GM18508 (cell line): ENCODE data around the gene HELZ2.
"Not testable (repeated sequence)": the region's sequence is repeated elsewhere in the genome, so short reads cannot be mapped to it uniquely, and the experiment has no call there.

Experiments used
- ATAC-seq: cut with Tn5 transposase; IDR thresholded peaks from one replicate; pipeline ENCODE4 v1.9.1; 2021; ENCODE audit warnings: moderate number of reproducible peaks; ENCODE audit not compliant: insufficient read depth, unreplicated experiment

HELZ2 gene

DNA sequence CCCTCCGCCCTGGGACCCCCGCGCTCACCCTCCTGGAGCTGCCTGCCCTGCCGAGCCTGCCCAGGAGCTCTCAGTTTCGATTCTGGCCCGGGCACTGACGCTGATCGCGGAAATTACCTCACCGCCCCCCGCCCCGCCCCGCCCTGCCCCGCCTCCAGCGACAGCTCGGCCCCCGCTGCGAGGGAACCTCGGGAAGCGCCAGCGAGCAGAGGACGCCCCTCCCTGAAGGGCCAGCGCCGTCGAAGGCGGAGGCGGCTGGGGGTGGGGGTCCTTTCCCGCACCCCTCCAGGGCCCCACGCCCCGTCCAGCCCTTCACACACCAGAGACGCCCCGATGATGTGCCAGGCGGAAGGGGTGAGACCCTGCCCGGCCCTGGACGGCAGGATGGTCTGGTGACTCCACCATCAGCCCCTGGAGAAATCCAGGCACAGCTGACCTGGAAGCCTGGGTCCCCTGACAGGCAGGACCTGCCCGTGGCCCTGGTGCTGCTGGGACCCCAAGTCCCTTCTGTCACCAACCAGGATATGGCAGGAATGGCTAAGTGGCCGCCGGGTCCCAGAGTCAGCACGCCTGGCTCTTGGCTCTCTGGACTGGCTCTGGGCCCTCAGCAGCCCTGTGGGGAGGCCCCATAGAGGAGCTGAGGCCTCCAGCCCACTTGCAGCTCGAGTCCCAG lies at the start of gene HELZ2:
TSS of gene HELZ2 (minus strand) at position 84 of the 673 bp plus-strand sequence. CDS start 1,854 bp downstream, outside the sequence.
- ATAC-seq = no peak

GRCh38 chr20:63622732-63623131 lies 48.7 kb upstream of the HELZ2 start:
- ATAC-seq = no peak

GRCh38 chr20:63622096-63622495 lies 48.1 kb upstream of the HELZ2 start:
- no peak for ATAC-seq

DNA sequence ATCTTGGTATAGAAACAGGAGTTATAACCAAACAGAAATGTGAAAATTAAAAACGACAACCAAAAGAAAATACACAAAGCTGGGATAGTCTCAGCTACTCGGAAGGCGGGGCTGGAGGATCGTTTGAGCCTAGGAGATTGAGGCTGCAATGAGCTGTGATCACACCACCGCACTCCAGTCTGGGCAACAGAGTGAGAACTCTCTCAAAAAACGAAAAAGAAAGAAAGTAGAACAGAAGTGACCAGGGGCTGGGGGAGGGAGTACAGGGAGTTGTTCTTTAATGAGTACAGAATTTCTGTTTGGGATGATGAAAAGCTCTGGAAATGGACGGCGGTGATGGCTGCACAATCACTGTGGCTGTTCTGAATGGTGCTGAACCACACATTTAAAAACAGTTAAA lies 47.0 kb upstream of the HELZ2 start:
- ATAC-seq = no peak

GRCh38 chr20:63619505-63619904 lies 45.5 kb upstream of the HELZ2 start:
- ATAC-seq = no peak

GRCh38 chr20:63619086-63619485 lies 45.0 kb upstream of the HELZ2 start:
- ATAC-seq = no peak

DNA sequence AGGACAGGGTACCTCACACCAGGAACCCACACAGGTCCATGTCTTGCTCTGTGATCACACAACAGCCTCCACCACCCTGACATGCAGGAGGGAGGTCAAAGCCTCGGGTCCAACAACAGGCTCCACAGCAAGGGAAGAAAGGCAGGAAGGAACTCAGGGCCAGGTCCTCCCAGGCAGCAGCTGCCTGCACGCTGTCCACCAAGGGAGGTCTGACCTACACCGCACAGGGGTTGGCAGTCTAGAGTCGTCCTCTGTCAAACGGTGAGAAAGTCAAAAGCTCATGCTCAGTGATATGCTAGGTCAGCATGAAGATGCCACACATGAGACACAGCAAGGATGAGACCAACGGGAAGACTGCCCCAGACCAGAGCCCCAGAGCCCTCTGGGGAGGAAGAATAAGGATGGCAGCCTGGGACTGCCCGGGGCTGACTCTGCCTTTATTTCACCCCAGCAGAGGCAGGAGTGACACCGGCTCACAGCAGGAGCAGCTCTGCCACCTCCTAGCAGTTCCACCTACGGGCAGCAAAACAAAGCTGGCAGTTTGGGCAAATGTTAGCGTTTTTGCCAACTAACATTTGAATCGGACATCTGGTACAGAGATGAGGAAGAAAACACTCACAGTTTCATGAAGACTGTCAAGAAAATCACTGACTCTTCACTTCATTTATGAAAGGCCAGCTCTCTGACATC lies 44.4 kb upstream of the HELZ2 start:
- no peak for ATAC-seq

GRCh38 chr20:63617876-63618265 lies 43.8 kb upstream of the HELZ2 start:
- ATAC-seq = no peak

DNA sequence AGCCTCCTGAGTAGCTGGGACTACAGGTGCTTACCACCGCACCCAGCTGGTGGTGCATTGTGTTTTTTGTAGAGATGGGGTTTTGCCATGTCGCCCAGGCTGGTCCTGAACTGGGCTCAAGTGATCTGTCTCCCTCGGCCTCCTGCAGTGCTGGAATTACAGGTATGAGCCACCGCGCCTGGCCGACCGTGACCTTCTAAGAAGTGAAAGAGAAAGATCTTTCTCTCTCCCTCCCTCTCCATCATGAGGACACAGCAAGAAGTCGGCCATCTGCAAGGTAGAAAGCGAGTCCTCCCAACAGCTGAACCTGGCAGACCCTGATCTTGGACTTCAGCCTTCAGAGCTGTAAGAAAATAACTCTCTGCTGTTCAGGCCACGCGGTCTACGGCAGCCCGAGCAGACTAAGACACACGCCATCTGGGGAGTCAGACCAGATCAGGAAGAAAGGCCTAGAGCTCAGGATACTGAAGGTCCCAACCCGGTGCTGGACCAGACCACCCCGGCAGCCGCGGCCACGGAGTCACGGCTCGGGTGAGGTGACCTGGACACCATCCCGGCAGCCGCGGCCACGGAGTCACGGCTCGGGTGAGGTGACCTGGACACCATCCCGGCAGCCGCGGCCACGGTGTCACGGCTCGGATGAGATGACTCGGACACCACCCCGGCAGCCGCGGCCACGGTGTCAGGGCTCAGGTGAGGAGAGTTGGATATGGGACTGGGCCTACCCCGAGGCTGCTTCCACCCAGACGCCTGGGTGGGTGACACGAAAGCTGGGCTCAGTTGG lies 43.2 kb upstream of the HELZ2 start:
- no peak for ATAC-seq

- not testable (repeated sequence) for ATAC-seq
Observed at GRCh38 chr20:63613863-63614594, 40.0 kb upstream of the HELZ2 start.

GRCh38 chr20:63612276-63612931 lies 38.4 kb upstream of the HELZ2 start:
- no peak for ATAC-seq

- no peak for ATAC-seq
Observed at GRCh38 chr20:63611646-63612045, 37.6 kb upstream of the HELZ2 start.

- ATAC-seq = no peak
Observed at GRCh38 chr20:63610581-63611435, 36.8 kb upstream of the HELZ2 start.

DNA sequence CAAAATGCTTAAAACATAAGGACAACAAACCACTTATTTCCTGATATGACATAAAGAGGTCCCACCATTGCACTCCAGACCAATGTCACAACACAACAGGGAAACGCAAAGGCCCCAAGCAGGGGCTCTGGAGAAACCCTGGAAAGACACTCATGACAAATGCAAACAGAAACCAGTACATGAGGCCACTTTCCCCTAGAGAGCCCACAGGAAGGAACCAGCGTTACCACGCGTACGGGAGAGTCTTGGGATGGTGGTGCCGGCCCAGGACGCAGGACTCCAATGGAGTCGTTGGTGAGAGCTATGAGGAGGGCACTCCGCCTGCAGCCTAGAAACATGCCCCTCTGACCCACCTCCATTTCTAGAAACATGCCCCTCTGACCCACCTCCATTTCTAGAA lies 32.6 kb upstream of the HELZ2 start:
- no peak for ATAC-seq

DNA sequence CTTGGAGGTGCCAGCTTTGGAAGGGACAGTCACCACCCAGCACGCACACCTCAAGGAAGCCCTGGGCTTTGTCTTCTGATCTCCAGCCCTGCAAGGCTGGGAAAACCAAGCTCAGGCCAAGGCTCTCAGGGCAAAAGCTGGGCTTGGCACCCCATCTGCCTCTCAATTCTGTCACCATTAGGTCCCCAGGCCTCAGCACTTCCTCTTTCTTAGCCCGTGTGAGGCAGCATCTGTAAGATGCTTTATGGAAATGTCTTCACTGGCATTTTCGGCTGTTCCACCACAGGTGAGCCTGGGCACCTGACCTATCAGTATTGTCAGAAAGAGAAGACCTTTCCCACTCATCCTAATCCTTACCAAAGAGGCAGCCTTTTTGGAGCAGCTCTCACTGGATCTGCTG lies 28.3 kb upstream of the HELZ2 start:
- no peak for ATAC-seq

DNA sequence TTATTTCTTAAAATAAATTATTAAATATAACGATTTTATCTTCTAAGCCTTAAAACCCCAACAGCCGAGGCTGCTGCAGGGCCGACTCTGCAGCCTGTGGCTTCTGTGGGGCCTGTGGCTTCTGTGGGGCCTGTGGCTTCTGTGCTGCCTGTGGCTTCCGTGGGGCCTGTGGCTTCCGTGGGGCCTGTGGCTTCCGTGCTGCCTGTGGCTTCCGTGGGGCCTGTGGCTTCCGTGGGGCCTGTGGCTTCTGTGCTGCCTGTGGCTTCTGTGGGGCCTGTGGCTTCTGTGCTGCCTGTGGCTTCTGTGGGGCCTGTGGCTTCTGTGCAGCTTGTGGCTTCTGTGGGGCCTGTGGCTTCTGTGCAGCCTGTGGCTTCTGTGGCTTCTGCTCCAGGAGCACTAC lies 27.6 kb upstream of the HELZ2 start:
- not testable (repeated sequence) for ATAC-seq

DNA sequence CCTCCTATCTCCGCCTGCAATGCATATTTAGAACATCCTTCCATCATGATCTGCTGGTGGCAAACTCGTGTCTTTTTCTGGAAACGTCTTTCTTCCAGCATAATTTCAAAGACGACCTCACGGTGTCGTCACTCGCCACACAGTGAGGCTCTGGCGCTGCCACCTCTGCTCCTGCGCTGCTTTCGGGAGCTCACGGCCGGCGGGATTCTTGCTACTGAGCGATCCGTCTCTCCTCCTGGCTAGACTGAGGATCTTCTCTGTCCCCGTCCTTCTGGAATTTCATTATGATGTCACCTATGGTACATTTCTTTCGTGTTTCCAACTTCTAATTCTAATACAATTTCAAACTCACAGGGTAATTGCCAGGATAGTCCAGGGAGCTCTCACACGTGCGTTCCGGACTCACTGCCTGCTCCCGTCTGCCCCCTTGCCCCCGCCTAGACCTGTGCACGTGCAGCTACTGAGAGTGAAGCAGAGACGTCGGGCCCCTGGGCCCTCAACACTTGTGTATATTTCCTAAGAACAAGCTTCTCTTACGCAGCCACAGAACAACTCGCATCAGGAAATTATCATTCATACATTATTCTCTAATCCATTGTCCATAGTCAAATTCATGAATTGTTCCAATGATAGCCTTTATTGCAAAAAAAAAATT lies 25.5 kb upstream of the HELZ2 start:
- no peak for ATAC-seq

- ATAC-seq = no peak
Observed at GRCh38 chr20:63598479-63599395, 24.7 kb upstream of the HELZ2 start.
